GM19193 (cell line): ENCODE data around the gene MAGI3.

ENCODE experiments used
- POLR2A ChIP-seq: IDR thresholded peaks from 4 replicates; pipeline ENCODE4 v1.6.1; 2011; ENCODE audit not compliant: insufficient read depth, insufficient read length; ENCODE audit errors: extremely low read depth

MAGI3 gene

GRCh38 chr1:113648478-113648877 lies 258.2 kb downstream of the MAGI3 start:
- no peak for TF ChIP-seq POLR2A

DNA sequence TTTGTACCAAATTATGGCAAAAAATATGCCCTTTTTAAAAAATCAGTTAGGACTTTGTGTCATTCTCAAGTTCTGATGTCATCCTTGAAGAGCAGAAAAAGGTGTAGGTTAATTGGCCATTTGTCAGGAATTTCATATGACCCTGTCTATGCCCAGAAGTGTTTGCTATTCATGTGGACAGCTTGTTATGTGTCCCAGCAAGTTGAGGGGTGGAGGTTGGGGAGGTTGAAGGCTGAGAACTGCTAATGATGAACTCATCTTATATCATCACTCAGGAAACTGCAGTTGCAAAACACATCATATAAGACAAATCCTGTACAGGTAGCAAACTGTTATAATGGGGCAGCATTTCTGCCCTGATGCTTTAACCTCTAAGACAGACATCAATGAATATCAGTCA lies 262.5 kb downstream of the MAGI3 start:
- TF ChIP-seq POLR2A, result no peak

DNA sequence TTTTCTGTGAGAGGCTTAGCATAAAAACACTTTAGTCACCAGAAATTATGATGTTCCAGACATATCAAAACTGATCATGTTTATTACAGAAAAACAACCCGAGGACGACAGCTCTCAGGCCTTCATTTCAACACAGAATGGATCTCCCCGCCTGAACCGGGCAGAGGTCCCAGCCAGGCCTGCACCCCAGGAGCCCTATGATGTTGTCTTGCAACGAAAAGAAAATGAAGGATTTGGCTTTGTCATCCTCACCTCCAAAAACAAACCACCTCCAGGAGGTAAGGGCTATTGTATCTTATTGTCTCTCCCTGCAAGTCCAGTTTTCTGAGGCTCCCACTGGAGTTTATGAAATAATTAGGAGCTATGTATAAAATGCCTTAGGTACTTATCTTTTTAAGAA lies 263.4 kb downstream of the MAGI3 start:
- no peak for TF ChIP-seq POLR2A

DNA sequence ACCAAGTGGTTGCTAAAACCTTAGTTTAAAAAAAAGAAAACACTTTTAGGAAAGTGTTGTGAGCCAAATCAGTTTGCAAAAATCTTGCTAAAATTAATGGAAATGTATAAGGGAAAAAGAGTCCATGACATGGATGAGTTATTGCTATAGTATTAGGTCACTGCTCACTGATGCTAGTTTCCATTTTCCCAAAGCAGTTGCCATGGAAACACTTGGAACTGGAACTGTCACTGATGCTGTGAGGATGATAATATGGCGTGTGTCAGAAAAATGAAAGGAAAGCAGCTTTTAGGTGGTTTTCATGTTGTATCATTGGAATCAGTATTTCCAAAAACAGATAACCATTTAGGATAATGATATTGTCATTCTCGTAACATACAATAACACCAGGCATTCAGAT lies 264.6 kb downstream of the MAGI3 start:
- TF ChIP-seq POLR2A, result no peak

- no peak for TF ChIP-seq POLR2A
Measured at GRCh38 chr1:113657126-113657525, 266.8 kb downstream of the MAGI3 start.

DNA sequence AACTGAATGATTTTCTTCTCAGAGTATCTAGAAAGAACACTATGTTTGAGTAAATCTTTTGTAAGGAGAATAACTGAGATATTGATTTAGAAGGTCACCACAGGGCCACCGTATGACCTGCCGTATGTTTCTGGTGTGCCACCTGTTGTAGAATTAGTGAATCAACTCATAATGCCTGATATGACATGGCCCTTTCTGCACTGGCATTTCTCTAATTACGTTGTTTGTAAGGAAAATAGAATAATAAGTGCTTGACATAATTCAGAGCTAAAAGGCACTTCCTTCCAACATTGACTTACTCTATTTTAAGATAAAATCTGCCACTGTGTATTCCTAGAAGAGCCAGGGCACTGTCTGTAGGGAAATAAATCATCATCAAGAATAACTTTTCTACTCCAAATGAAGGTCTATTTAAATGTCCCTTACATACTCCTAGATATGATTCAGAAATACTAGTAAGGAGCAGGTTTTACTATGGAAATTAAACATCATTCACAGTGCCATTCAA lies 267.3 kb downstream of the MAGI3 start:
- TF ChIP-seq POLR2A, result no peak

DNA sequence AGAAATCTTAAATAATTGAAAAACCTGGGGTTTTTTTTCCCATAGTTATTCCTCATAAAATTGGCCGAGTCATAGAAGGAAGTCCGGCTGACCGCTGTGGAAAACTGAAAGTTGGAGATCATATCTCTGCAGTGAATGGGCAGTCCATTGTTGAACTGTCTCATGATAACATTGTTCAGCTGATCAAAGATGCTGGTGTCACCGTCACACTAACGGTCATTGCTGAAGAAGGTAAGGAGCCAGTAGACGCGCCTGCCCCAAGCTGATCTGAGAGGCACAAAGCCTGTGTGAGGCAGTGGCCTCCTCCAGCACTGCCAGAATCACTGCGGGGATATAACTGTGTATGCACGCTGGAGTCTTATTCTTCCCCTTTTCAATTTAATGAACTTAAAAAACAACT lies 268.7 kb downstream of the MAGI3 start:
- no peak for TF ChIP-seq POLR2A

GRCh38 chr1:113659556-113659955 lies 269.2 kb downstream of the MAGI3 start:
- no peak for TF ChIP-seq POLR2A

DNA sequence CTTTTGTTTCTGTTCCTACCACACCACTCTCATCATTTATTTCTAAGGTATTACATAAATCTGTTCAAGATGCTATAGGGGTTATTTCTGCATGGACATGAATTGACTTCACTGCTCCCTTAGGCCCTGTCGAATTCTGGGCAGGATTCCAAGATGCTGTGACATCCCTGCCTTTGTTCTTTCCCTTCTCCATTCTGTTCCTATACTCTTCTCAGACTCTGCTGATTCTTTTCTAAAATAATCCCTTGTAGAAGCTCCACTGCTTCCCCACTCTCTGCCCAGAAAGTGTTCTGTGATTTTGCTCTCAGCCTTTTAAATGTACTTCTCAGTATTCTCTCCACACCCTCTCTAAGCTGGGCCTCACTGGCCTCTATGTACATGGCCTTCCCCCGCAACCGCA lies 269.8 kb downstream of the MAGI3 start:
- TF ChIP-seq POLR2A, result no peak

- no peak for TF ChIP-seq POLR2A
Measured at GRCh38 chr1:113662101-113662500, 271.8 kb downstream of the MAGI3 start.

DNA sequence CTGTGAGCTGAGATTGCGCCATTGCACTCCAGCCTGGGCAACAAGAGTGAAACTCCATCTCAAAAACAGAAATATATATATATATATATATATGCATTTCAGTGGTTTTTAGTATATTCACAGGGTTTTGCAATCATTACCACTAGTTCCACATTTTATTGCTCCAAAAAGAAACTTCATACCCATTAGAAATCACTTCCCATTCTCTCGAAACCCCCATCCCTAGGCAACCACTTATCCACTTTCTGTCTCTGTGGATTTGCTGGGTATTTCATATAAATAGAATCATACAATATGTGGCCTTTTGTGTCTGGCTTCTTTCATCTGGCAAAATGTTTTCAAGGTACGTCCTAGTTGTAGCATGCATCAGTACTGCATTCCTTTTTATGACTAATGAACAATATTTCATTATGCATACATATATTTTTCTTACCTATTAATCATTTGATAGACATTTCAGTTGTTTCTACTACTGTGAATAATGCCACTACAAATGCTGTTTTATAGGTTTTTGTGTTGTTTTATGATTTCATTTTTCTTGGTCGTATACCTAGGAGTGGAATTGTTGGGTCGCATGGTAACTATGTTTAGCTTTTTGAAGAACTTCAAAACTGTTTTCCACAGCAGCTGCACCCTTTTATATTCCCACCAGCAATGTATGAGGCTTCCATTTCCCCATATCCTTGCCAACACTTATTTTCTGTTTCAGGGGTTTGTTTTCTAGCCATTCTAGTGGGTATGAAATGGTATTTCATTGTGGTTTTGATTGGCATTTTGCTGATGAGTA lies 273.0 kb downstream of the MAGI3 start:
- TF ChIP-seq POLR2A, result no peak

DNA sequence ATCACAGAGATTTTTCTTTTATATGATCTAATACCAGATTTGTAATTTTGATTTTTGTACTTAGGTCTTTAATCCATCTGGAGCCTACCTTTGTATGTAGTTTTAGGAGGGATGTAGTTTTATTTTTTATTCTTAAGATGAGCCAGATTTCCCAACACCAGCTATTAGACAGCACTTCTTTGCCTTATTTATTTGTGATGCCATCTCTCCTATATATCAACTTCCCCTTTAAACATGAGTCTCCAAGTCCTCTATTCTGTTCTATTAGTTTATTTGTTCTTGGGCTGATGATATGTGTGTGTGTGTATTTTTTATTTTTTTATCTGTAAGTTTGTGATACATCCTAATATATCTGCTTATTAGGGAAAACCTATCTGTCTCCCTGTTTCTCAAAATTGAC lies 274.8 kb downstream of the MAGI3 start:
- no peak for TF ChIP-seq POLR2A

DNA sequence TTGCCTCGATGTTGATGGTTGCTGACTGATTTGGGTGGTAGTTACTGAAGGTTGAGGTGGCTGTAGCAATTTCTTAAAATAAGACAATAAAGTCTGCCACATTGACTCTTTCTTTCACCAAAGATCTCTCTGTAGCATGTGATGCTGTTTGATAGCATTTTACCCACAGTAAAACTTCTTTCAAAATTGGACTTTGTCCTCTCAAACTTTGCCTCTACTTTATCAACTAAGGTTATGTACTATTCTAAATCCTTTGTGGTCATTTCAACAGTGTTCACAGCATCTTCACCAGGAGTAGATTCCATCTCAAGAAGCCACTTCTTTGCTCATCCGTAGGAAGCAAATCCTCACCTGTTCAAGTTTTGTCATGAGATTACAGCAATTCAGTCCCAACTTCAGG lies 275.8 kb downstream of the MAGI3 start:
- TF ChIP-seq POLR2A, result no peak

GRCh38 chr1:113669988-113670387 lies 279.7 kb downstream of the MAGI3 start:
- no peak for TF ChIP-seq POLR2A

GRCh38 chr1:113670650-113671049 lies 280.3 kb downstream of the MAGI3 start:
- no peak for TF ChIP-seq POLR2A

DNA sequence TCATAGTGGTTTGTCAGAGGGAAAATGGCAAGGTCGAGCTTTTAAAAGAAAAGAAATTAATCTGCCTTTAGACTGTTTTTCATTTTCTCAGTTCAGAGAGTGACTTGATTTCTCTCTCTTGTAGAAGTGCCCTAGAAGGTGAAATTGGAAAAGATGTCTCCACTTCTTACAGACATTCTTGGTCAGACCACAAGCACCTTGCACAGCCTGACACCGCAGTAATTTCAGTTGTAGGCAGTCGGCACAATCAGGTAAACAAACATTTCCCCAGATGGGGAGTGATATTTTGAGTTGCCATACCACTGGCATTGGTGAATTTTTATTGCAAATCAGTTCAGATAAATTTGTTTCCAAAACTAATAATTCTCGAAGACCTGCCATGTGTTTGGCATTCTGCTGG lies 282.2 kb downstream of the MAGI3 start:
- TF ChIP-seq POLR2A, result no peak

GRCh38 chr1:113674591-113674990 lies 284.3 kb downstream of the MAGI3 start:
- no peak for TF ChIP-seq POLR2A

DNA sequence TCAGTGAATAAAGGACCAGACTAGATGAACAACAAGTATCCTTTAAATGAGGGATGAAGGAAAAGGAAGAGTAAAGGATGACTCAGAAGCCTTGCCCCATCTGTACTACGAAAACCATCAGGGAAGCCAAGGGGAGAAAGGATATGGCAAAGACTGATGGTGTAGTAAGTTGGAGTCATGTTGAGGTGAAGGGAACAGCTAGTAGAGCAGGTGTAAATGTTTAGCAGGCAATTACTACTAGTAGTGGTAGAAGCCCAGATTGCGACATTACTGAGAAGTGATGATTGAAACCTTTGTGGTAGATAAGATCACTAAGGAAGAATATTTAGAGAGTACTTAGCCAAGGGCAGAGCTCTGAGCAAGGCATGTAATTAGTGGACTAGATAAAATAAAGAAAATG lies 285.0 kb downstream of the MAGI3 start:
- no peak for TF ChIP-seq POLR2A

DNA sequence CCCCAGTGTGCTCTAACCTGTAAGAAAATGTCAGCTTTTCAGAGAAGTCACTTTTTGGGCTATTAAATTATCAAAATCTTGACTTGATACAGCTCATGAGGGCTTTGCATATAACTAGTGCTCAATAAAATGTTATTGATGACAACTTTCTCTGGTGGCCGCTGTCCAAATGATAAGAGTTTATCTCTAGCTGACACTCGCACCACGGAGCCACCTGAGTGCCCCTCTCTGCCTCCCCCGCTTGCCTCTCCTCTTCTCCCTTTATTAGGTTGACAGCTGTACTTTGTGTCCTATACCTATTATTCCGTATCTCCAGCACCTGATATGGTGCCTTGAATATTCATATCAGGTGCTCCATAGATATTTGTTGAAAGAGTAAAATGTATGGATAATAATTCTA lies 286.2 kb downstream of the MAGI3 start:
- no peak for TF ChIP-seq POLR2A
